Measurements from ENCODE around the gene SETDB1. TPM values are rescaled to one million over a fixed set of nuclear protein-coding genes. Genes with fewer than 3 reads are reported as not detected.
A peak's percentile ranks its signal among the peaks of the same experiment; 100 is the strongest.

Gene SETDB1
- total and polyA plus RNA-seq, 4 donors: 5.4 to 23.7 (median 14.0) TPM

GRCh38 chr1:151000408-151000807 lies 74.2 kb downstream of the SETDB1 start:
- Histone ChIP-seq H3K4me3 (ENCODE audit: low read depth in 1 of 3, low read length in 3 of 3) (no peak overlapping the region), H3K9ac (ENCODE audit: low read depth in 1 of 2, low read length in 2 of 2) (no peak overlapping the region), H3K27ac (ENCODE audit: low read depth in 1 of 2, low read length in 2 of 2) (no peak overlapping the region), H3K9me3 (ENCODE audit: control insufficient read depth in 4 of 4, low read length in 3 of 4) (no peaks in the 10 kb centered on the region), H3K4me1 (ENCODE audit: control insufficient read depth in 4 of 4, insufficient read depth in 4 of 4, low read length in 3 of 4) (peaks cover 7 to 29% (median 22%) of the 10 kb centered on the region in 4 donors), H3K36me3 (ENCODE audit: control insufficient read depth in 4 of 4, insufficient read depth in 3 of 4, low read depth in 1 of 4, low read length in 3 of 4) (peaks cover 6 to 49% (median 39%) of the 10 kb centered on the region in 4 donors), H3K27me3 (ENCODE audit: control insufficient read depth in 4 of 4, insufficient read depth in 4 of 4, low read length in 3 of 4) (no peaks in the 10 kb centered on the region)
- DNase-seq (ENCODE audit: low spot score): no peak
- 86% methylated on average over 3 of the region's 3 CpGs for WGBS
- TF ChIP-seq GABPA (IDR thresholded peaks at IDR 0.05 in 1 of 2, conservative IDR thresholded peaks at IDR 0.05 in 1 of 2) (no peak), MAX (IDR thresholded peaks at IDR 0.05) (no peak), ATF3 (IDR thresholded peaks at IDR 0.05) (no peak), REST (IDR thresholded peaks at IDR 0.05) (no peak), TAF1 (conservative IDR thresholded peaks at IDR 0.05) (no peak), CTCF (IDR thresholded peaks at IDR 0.05; ENCODE audit: low read depth, low read length, missing input control) (no peak), SP1 (IDR thresholded peaks at IDR 0.05) (no peak), FOXA1 (IDR thresholded peaks at IDR 0.05) (no peak), RXRA (IDR thresholded peaks at IDR 0.05) (no peak), JUND (IDR thresholded peaks at IDR 0.05) (no peak)

GRCh38 chr1:151001602-151002001 lies 75.4 kb downstream of the SETDB1 start:
- peaks cover 8 to 35% (median 28%) of the 10 kb centered on the region in 4 donors for H3K4me1 ChIP-seq (ENCODE audit: control insufficient read depth in 4 of 4, insufficient read depth in 4 of 4, low read length in 3 of 4)
- DNase-seq (ENCODE audit: low spot score): no peak
- H3K9me3 ChIP-seq (ENCODE audit: control insufficient read depth in 4 of 4, low read length in 3 of 4): no peaks in the 10 kb centered on the region
- 83% methylated on average over 4 of the region's 4 CpGs for WGBS
- H3K36me3 ChIP-seq (ENCODE audit: control insufficient read depth in 4 of 4, insufficient read depth in 3 of 4, low read depth in 1 of 4, low read length in 3 of 4): peaks cover 6 to 49% (median 38%) of the 10 kb centered on the region in 4 donors
- H3K27me3 ChIP-seq (ENCODE audit: control insufficient read depth in 4 of 4, insufficient read depth in 4 of 4, low read length in 3 of 4): no peaks in the 10 kb centered on the region
- H3K4me3 ChIP-seq (ENCODE audit: low read depth in 1 of 3, low read length in 3 of 3): no peak overlapping the region
- H3K27ac ChIP-seq (ENCODE audit: low read depth in 1 of 2, low read length in 2 of 2): no peak overlapping the region
- TF ChIP-seq MAX (IDR thresholded peaks at IDR 0.05): no peak
- no peak for TF ChIP-seq RXRA (IDR thresholded peaks at IDR 0.05)
- TF ChIP-seq TAF1 (conservative IDR thresholded peaks at IDR 0.05): no peak
- no peak for TF ChIP-seq GABPA (IDR thresholded peaks at IDR 0.05 in 1 of 2, conservative IDR thresholded peaks at IDR 0.05 in 1 of 2)
- H3K9ac ChIP-seq (ENCODE audit: low read depth in 1 of 2, low read length in 2 of 2): no peak overlapping the region

GRCh38 chr1:151002051-151002450 lies 75.9 kb downstream of the SETDB1 start:
- H3K27ac ChIP-seq (ENCODE audit: low read depth in 1 of 2, low read length in 2 of 2): peak overlapping the region; percentile 2 to 30
- TF ChIP-seq HNF4G (IDR thresholded peaks at IDR 0.05): no peak
- TF ChIP-seq FOXA1 (IDR thresholded peaks at IDR 0.05): no peak
- TF ChIP-seq YY1 (IDR thresholded peaks at IDR 0.05): no peak
- TF ChIP-seq GABPA (IDR thresholded peaks at IDR 0.05 in 1 of 2, conservative IDR thresholded peaks at IDR 0.05 in 1 of 2): no peak
- no peak for TF ChIP-seq SP1 (IDR thresholded peaks at IDR 0.05)
- no peak for TF ChIP-seq REST (IDR thresholded peaks at IDR 0.05)
- TF ChIP-seq JUND (IDR thresholded peaks at IDR 0.05): no peak
- H3K4me1 ChIP-seq (ENCODE audit: control insufficient read depth in 4 of 4, insufficient read depth in 4 of 4, low read length in 3 of 4): peaks cover 8 to 40% (median 29%) of the 10 kb centered on the region in 4 donors
- H3K36me3 ChIP-seq (ENCODE audit: control insufficient read depth in 4 of 4, insufficient read depth in 3 of 4, low read depth in 1 of 4, low read length in 3 of 4): peaks cover 6 to 45% (median 34%) of the 10 kb centered on the region in 4 donors
- H3K9me3 ChIP-seq (ENCODE audit: control insufficient read depth in 4 of 4, low read length in 3 of 4): no peaks in the 10 kb centered on the region
- DNase-seq (ENCODE audit: low spot score): no peak
- no peak overlapping the region for H3K9ac ChIP-seq (ENCODE audit: low read depth in 1 of 2, low read length in 2 of 2)
- H3K4me3 ChIP-seq (ENCODE audit: low read depth in 1 of 3, low read length in 3 of 3): no peak overlapping the region
- 84% methylated on average over 3 of the region's 3 CpGs for WGBS
- H3K27me3 ChIP-seq (ENCODE audit: control insufficient read depth in 4 of 4, insufficient read depth in 4 of 4, low read length in 3 of 4): no peaks in the 10 kb centered on the region
